Breast epithelium (tissue), 4 donors: ENCODE results near the gene ATXN10. TPM values are rescaled to one million over a fixed set of nuclear protein-coding genes. Genes with fewer than 3 reads are reported as not detected.

Experiments used
- DNase-seq, 2 donors: peaks; one replicate each; pipeline ENCODE4 v3.0.0-alpha.2; 2019; ENCODE audit warnings: low spot score in 2 of 2
- H3K27ac ChIP-seq, 2 donors: fragments of 200-600 bp; sonication (generic) in 1 of 2; one replicate each; pipeline ENCODE4 v1.5.1; 2016 to 2019; ENCODE audit warnings: mild to moderate bottlenecking in 1 of 2
- H3K27me3 ChIP-seq, 2 donors: fragments of 200-600 bp; sonication (generic) in 1 of 2; one replicate each; pipeline versions ENCODE4 v1.5.1 to v1.6.0; 2017 to 2019; ENCODE audit warnings: control low read depth in 1 of 2, mild to moderate bottlenecking in 1 of 2
- H3K36me3 ChIP-seq: fragments of 200-600 bp; one replicate; pipeline ENCODE4 v1.5.1; 2019
- H3K4me1 ChIP-seq, 2 donors: fragments of 200-600 bp; sonication (generic); one replicate each; pipeline ENCODE4 v1.5.1; 2016 to 2019; ENCODE audit warnings: control low read depth in 1 of 2
- H3K4me3 ChIP-seq, 3 donors: fragments of 200-600 bp; sonication (generic); 1 replicate in 2 of 3; 2 replicates in 1 of 3; pipeline ENCODE4 v1.5.1; 2016 to 2019; ENCODE audit warnings: mild to moderate bottlenecking in 3 of 3, moderate library complexity in 2 of 3
- H3K9me3 ChIP-seq, 2 donors: fragments of 200-600 bp; sonication (generic) in 1 of 2; one replicate each; pipeline ENCODE4 v1.5.1; 2016 to 2019; ENCODE audit warnings: control low read depth in 1 of 2
- POLR2A ChIP-seq: fragments of 450-650 bp; IDR thresholded peaks from one replicate; pipeline ENCODE4 v1.6.1; 2016; ENCODE audit warnings: antibody characterized with exemption, mild to moderate bottlenecking, moderate library complexity
- POLR2AphosphoS5 ChIP-seq, 3 donors: sonication (generic); formaldehyde crosslinking; IDR thresholded peaks; one replicate each; pipeline ENCODE4 v1.6.1; 2017; ENCODE audit warnings: antibody characterized with exemption in 3 of 3
- intact Hi-C: fragments of 100-400 bp; cut with DNase I; formaldehyde crosslinking; loops from one replicate; pipeline ENCODE4 v1.15.1; 2023; ENCODE audit warnings: low total_unique reads
- total RNA-seq, 3 donors: library from RNA; depleted of rRNA; stranded (reverse); fragments of >200 nt; gene quantifications; one replicate each; pipeline ENCODE4 v1.1.0, GENCODE V29; 2016
- TF ChIP-seq, protein P1 (sequence below), 3 donors: fragments of 450-650 bp; IDR thresholded peaks; one replicate each; pipeline ENCODE4 v1.5.1; 2016 to 2017; ENCODE audit warnings: antibody characterized with exemption in 3 of 3, mild to moderate bottlenecking in 3 of 3, moderate library complexity in 3 of 3

Gene ATXN10
- total RNA-seq, 3 donors from 2014 or later = 78.6 to 145 (median 138) TPM

DNA sequence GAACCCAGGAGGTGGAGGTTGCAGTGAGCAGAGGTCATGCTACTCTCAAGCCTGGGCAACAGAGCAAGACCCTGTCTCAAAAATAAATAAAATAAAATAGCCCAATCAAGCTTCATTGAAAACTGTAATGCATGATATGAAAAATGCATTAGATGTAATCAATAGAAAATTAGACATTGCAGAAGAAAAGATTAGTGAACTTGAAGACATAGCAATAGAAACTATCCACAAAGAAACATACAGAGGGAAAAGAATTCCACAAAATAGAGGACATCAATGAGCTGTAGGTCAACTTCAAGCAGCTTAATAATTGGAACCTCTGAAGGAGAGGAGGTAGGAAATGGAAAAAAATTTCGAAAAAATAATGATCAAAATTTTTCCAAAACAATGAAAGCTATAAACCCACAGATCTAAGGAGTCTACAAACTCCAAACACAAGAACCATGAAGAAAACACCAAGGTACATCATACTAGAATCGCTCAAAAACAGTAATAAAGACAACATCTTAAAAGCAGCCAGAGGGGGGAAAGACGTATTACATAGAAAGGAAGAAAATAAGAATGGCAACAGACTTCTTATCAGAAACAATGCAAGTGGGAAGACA, 201.1 kb downstream of the ATXN10 start:
- DNase-seq = no peak
- intact Hi-C loops = no loop called here
- H3K27me3 ChIP-seq = peaks cover 0 to under 1% of the 10 kb centered on the region in 2 donors

DNA sequence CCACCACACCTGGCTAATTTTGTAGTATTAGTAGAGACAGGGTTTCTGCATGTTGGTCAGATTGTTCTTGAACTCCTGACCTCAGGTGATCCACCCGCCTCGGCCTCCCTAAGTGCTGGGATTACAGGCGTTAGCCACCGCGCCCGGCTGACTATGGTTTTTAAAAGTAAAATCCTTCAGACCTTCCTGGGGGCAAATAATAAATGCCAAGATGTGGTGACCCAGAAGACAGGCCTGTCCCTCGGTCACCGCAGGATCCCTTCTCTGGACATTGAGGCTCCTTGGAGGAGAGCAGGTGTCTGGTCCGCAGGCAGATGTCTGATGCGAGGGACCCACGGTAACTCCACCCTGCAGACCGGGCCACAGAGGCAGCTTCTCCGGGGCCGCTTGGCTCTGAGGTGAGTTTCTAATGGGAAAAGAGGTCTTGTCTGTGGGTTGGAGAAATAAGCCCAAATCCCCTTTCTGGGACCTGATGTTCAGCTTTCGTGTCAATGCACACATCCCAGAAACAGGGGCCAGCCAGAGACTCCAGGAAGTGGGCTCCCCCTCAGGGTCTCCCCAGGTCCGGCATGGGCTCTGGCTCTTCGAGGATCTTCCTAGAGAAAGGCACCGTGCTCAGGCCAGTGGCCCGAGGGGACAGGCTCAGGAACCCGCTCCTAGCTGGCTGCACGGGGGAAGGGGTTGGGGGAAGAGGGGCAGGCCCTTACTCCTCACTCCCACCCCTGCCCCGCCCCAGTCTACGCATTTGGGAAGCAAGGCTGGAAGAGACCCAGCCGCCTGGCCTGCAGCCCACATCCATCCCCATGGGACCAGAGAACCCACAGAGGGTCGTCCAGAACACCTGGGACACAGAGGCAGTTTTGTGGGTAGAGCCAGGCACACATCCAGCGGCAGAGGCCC, 204.8 kb downstream of the ATXN10 start:
- no peaks in the 10 kb centered on the region for H3K4me1 ChIP-seq
- H3K27ac ChIP-seq = no peak overlapping the region
- intact Hi-C loops = no loop called here
- H3K9me3 ChIP-seq = peaks cover 0 to 7% of the 10 kb centered on the region in 2 donors
- peak in 1 of 2 donors; percentile 49 for DNase-seq
- H3K36me3 ChIP-seq = no peaks in the 10 kb centered on the region
- peaks cover 0 to 10% of the 10 kb centered on the region in 2 donors for H3K27me3 ChIP-seq
- TF ChIP-seq, protein P1, sequence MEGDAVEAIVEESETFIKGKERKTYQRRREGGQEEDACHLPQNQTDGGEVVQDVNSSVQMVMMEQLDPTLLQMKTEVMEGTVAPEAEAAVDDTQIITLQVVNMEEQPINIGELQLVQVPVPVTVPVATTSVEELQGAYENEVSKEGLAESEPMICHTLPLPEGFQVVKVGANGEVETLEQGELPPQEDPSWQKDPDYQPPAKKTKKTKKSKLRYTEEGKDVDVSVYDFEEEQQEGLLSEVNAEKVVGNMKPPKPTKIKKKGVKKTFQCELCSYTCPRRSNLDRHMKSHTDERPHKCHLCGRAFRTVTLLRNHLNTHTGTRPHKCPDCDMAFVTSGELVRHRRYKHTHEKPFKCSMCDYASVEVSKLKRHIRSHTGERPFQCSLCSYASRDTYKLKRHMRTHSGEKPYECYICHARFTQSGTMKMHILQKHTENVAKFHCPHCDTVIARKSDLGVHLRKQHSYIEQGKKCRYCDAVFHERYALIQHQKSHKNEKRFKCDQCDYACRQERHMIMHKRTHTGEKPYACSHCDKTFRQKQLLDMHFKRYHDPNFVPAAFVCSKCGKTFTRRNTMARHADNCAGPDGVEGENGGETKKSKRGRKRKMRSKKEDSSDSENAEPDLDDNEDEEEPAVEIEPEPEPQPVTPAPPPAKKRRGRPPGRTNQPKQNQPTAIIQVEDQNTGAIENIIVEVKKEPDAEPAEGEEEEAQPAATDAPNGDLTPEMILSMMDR (IDR thresholded peaks at IDR 0.05) = no peak
- no peak for TF ChIP-seq POLR2A
- no peak for TF ChIP-seq POLR2AphosphoS5 (IDR thresholded peaks at IDR 0.05)
- no peak overlapping the region for H3K4me3 ChIP-seq

More for the DNA sequence above, 201.1 kb downstream of the ATXN10 start:
- no peaks in the 10 kb centered on the region for H3K36me3 ChIP-seq
- peaks cover 0 to 7% of the 10 kb centered on the region in 2 donors for H3K9me3 ChIP-seq
- H3K4me1 ChIP-seq = no peaks in the 10 kb centered on the region
- H3K4me3 ChIP-seq = no peak overlapping the region
- no peak overlapping the region for H3K27ac ChIP-seq
- TF ChIP-seq, protein P1 (IDR thresholded peaks at IDR 0.05) = no peak
- TF ChIP-seq POLR2AphosphoS5 (IDR thresholded peaks at IDR 0.05) = no peak
- TF ChIP-seq POLR2A = no peak

DNA sequence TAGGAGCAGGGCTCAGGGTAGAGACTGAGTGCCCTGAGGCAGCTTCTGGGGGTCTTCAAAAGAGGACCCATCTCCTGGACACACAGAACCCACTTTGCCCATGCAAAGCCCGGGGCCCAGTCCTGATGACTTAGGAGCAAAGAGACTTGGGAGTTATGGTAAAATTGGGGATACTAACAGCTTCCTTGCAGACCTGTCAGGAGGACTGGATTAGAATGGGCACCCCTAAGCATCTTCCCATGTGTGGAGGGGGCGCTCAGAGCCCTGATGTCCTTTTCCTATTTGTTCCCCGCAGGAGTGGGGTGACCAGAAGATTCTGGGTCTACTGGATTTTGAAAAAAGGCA, 205.4 kb downstream of the ATXN10 start:
- no peak overlapping the region for H3K4me3 ChIP-seq
- peaks cover 0 to 7% of the 10 kb centered on the region in 2 donors for H3K9me3 ChIP-seq
- no peaks in the 10 kb centered on the region for H3K4me1 ChIP-seq
- TF ChIP-seq POLR2A (no peak), POLR2AphosphoS5 (IDR thresholded peaks at IDR 0.05) (no peak)
- TF ChIP-seq, protein P1 (IDR thresholded peaks at IDR 0.05) = no peak
- peaks cover 0 to 11% of the 10 kb centered on the region in 2 donors for H3K27me3 ChIP-seq
- intact Hi-C loops = no loop called here
- H3K27ac ChIP-seq = no peak overlapping the region
- DNase-seq = peak in 1 of 2 donors; percentile 15
- H3K36me3 ChIP-seq = no peaks in the 10 kb centered on the region

DNA sequence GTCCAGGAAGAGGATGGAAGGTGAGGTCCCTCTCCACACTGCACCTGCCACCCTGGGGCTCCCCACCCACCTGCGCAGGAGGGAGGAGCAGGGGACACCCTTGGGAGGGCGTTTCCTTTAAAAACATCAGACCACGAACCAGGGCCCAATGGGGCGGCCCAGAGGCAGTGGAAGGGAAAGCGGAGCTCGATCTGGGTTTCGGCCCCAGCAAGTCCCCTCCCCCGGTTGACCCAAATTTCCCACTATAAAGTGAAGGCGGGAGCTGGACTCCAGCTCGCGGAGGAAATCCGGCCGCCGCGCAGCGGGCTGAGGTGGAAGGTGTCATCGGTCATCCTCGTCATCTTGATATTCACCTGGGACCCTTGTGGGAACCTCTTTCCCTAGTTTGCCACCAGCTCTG, 206.0 kb downstream of the ATXN10 start:
- H3K9me3 ChIP-seq = peaks cover 0 to 3% of the 10 kb centered on the region in 2 donors
- peaks cover 0 to 16% of the 10 kb centered on the region in 2 donors for H3K27me3 ChIP-seq
- DNase-seq = peak in 1 of 2 donors; percentile 44
- intact Hi-C loops = no loop called here
- no peak overlapping the region for H3K4me3 ChIP-seq
- no peaks in the 10 kb centered on the region for H3K4me1 ChIP-seq
- TF ChIP-seq, protein P1 (IDR thresholded peaks at IDR 0.05) = no peak
- TF ChIP-seq POLR2A = no peak
- no peak for TF ChIP-seq POLR2AphosphoS5 (IDR thresholded peaks at IDR 0.05)
- no peaks in the 10 kb centered on the region for H3K36me3 ChIP-seq
- no peak overlapping the region for H3K27ac ChIP-seq
